ENCODE data around the gene AATK.

DNA sequence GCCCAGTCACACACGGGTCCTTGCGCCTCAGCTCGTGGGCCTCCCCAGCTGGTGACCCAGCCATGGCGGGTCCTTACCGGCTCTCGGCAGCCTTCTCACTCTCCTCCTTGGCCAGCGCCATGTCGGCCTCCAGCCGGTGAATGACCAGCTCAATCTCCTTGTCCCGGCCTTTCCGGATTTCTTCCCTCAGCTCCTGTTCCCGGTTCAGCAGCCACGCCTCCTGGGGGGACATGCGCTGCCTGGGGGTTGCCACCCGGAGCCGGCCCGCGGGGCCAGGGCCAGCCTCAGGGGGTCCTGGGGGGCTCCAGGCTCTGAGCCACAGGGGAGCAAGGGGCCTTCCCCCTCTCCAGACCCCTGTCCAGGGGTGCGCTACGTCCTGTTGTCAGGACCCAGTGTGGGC, 25.1 kb upstream of the AATK start:
- TF ChIP-seq RARB (CRISPR knock-in tag; IDR thresholded peaks at IDR 0.05) (no peak), ESRRG (CRISPR knock-in tag; IDR thresholded peaks at IDR 0.05) (no peak), ISL1 (CRISPR knock-in tag; IDR thresholded peaks at IDR 0.05) (no peak)

Measured in SK-N-SH treated with all-trans-retinoic acid at 6 μM for 48 hours (cell line).